NB4 (cell line): ENCODE results near the gene RGSL1.

Source experiments
- CTCF ChIP-seq: IDR thresholded peaks from one replicate; pipeline ENCODE4 v1.5.1; 2012; ENCODE audit warnings: low read depth, low read length
- MAX ChIP-seq: IDR thresholded peaks from 2 replicates; pipeline ENCODE4 v1.6.1; 2011; ENCODE audit warnings: low read depth, low read length
- MYC ChIP-seq: IDR thresholded peaks from 2 replicates; pipeline ENCODE4 v1.6.1; 2011; ENCODE audit warnings: low read depth, low read length
- POLR2A ChIP-seq: IDR thresholded peaks from 2 replicates; pipeline ENCODE4 v1.6.1; 2011; ENCODE audit warnings: mild to moderate bottlenecking; ENCODE audit not compliant: insufficient read length; ENCODE audit errors: extremely low read depth

GRCh38 chr1:182450087-182450486 lies at the start of gene RGSL1:
- TF ChIP-seq CTCF = no peak
- TF ChIP-seq MAX = no peak
- TF ChIP-seq POLR2A = no peak
- TF ChIP-seq MYC = no peak
